ENCODE data around the gene PHF11. TPM values are rescaled to one million over a fixed set of nuclear protein-coding genes. Genes with fewer than 3 reads are reported as not detected.
"Not testable (repeated sequence)": the region's sequence is repeated elsewhere in the genome, so short reads cannot be mapped to it uniquely, and the experiment has no call there.

Gene PHF11
- total RNA-seq, 1 experiment from 2014 or later, result 21.5 TPM

DNA sequence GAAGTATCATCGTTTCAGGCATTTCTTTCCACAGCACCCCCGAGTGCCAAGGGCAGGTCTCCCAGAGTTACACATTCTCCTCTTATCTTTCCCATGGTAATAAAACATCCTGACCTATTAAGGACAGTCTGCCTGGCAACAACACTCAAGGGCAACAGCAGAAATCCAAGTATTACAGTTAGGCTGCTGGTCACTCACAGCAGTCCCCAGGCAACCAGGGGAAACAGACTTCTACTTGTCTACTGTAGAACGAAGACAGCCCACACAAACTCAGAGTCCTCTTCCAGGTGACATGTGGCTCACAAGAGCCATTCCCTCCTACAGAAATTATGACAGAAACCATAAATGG, 65.3 kb downstream of the PHF11 start:
- Histone ChIP-seq H3K27me3 (no peaks in the 10 kb centered on the region), H3K4me3 (no peak overlapping the region), H3K36me3 (peaks cover 10% of the 10 kb centered on the region), H3K9me3 (no peaks in the 10 kb centered on the region)
- DNase-seq, result no peak

DNA sequence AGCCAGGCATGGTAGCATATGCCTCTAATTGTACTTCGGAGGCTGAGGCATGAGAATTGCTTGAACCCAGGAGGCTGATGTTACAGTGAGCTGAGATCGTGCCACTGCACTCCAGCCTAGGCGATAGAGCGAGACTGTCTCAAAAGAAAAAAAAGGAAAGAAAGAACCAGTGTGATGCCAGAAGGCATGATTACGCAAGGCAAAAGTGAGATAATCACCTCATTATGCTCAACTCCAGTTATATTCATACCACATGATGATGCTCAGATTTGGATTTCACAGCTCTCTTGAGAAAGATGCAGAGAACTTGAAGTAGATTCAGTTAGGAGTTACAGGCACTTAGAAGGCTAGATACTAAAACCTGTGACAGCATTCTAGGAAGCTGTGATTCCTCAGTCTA, 67.8 kb downstream of the PHF11 start:
- no peak for DNase-seq
- Histone ChIP-seq H3K36me3 (peaks cover 18% of the 10 kb centered on the region), H3K9me3 (no peaks in the 10 kb centered on the region), H3K4me3 (no peak overlapping the region), H3K27me3 (no peaks in the 10 kb centered on the region)

DNA sequence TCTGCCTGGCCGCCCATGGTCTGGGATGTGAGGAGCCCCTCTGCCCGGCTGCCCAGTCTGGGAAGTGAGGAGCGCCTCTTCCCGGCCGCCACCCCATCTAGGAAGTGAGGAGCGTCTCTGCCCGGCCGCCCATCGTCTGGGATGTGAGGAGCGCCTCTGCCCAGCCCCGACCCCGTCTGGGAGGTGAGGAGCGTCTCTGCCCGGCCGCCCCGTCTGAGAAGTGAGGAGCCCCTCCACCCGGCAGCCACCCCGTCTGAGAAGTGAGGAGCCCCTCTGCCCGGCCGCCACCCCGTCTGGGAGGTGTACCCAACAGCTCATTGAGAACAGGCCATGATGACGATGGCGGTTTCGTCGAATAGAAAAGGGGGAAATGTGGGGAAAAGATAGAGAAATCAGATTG, 69.7 kb downstream of the PHF11 start:
- H3K27me3 ChIP-seq, H3K9me3 ChIP-seq, DNase-seq, H3K4me3 ChIP-seq: not testable (repeated sequence)
- peaks cover 11% of the 10 kb centered on the region for H3K36me3 ChIP-seq

DNA sequence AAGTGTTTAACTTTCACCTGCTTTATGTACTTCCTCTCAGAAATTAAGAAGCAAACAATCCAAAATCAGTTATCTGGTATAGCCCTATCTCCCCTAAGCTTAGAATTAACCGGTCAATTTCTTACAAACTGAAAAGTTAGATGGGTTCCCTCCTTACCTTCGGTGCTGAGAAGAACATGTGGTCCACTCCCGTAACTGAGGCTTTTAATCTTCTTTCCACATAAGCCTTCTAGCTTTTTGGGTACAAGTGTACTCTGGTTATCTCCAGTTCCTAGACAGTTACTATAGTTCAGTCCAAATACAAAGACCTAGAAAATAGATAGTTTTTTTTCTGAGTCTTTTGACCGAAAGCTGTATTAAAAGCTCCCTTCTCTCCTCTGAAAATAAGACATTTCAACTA, 70.7 kb downstream of the PHF11 start:
- peaks cover 8% of the 10 kb centered on the region for H3K36me3 ChIP-seq
- no peaks in the 10 kb centered on the region for H3K9me3 ChIP-seq
- H3K27me3 ChIP-seq, result no peaks in the 10 kb centered on the region
- DNase-seq, result no peak
- H3K4me3 ChIP-seq, result no peak overlapping the region

DNA sequence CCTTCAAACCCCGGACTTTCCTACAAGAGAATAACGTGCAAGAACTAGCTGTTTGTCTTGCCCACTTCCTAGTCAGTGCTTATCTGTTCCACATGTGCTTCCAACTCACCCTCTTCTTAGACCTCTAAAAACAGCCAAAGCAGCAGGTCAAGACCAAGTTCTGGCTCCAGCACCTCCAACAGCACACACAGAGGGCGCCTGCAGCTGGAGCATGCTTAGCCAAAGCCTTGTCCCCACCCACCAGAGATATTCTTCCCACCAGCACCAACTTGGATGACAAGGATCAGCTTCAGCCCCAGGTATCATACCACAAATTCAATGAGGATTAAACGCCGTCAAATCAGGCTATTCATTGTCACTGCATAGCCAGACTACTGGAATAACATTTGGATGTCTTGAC, 71.7 kb downstream of the PHF11 start:
- Histone ChIP-seq H3K4me3 (no peak overlapping the region), H3K9me3 (no peaks in the 10 kb centered on the region), H3K36me3 (peaks cover 8% of the 10 kb centered on the region), H3K27me3 (no peaks in the 10 kb centered on the region)
- no peak for DNase-seq

DNA sequence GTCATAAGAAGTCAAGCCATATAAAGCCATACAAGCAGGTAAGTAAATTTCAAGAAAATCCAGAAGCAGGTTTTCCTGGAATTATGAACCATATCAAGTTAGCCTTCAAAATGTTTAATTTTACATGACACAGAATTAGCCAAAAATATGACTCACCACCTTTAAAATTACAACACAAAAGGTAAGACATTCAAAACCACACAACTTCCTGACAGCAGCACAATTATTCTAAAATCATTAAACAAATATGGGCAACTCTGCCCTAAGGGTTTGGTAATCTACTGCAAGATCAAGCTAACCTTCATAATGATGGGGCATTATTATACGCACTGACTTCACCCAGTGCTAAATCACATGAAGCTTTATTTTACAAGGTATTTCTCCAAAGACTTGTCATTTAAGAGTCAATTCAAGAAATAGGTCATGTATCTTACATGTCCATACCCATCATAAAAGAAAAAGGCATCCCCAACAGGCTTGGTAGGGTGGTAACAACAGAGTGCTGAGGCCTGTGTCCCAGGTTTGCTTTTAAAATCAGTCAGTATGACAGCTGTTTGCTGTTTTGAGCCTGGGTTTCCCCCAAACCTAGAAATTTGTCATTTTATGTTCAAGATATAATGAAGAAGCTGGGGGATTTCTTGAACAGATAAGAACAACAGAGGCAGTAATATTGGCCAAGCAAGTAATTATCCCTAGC, 74.4 kb downstream of the PHF11 start:
- Histone ChIP-seq H3K4me3 (no peak overlapping the region), H3K9me3 (no peaks in the 10 kb centered on the region), H3K36me3 (peaks cover 8% of the 10 kb centered on the region), H3K27me3 (no peaks in the 10 kb centered on the region)
- DNase-seq, result no peak

DNA sequence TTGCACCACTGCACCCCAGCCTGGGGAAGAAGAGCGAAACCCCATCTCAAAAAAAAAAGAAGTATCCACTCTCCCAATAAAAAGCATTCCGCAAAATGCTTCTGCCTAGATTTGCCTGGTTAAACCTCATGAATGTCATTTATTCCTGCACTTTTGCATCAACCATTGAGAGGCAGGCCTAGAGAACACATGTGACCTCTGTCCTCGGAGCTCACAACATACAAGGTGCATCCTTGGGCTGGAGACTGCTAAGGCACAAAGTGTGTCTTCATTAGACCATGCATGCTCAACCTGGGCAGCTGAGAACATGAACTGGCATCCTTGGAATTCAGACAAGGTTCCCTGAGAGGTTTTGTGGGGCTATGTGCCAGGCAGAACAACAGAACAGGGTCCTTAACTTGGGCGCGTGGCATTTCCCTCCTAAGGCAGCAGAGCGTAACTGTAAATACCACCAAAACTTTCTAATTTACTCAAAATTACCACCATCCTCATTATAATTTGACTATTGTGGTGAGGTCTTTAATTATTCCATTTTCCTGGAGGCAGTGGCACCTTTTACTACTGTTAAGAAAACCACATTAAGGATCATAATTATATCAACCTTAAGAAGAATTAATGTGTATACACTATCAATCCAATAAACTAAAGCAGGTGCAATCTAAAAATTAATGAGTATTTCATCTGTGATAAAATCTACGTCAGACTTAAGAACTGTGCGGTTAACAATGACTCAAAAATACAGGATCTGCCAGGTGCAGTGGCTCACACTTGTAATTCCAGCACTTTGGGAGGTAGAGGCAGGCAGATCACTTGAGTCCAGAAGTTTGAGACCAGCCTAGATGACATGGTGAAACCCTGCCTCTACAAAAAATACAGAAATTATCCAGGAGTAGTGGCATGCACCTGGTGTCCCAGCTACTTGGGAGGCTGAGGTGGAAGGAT, 75.8 kb downstream of the PHF11 start:
- Histone ChIP-seq H3K36me3 (peaks cover 4% of the 10 kb centered on the region), H3K4me3 (no peak overlapping the region), H3K27me3 (no peaks in the 10 kb centered on the region), H3K9me3 (no peaks in the 10 kb centered on the region)
- no peak for DNase-seq

Other genes starting within 250 kb of the PHF11 start
- 0.39 and 6.1 TPM in 2 replicates for gene CDADC1, start 248.0 kb upstream of the PHF11 start, total RNA-seq (2014; rRNA removed; shearing (Covaris generic); ENCODE audit: low replicate concordance)
- gene CAB39L, start 51.9 kb upstream of the PHF11 start, total RNA-seq (2014; rRNA removed; shearing (Covaris generic); ENCODE audit: low replicate concordance), result 5.4 and 11.6 TPM in 2 replicates
- 1.6 and 4.9 TPM in 2 replicates for gene SETDB2, start 51.7 kb upstream of the PHF11 start, total RNA-seq (2014; rRNA removed; shearing (Covaris generic); ENCODE audit: low replicate concordance)
- 3.6 and 4.3 TPM in 2 replicates for gene RCBTB1, start 89.6 kb downstream of the PHF11 start, total RNA-seq (2014; rRNA removed; shearing (Covaris generic); ENCODE audit: low replicate concordance)
- gene ARL11, start 132.6 kb downstream of the PHF11 start, total RNA-seq (2014; rRNA removed; shearing (Covaris generic); ENCODE audit: low replicate concordance), result not detected in 2 replicates
- gene EBPL, start 195.5 kb downstream of the PHF11 start, total RNA-seq (2014; rRNA removed; shearing (Covaris generic); ENCODE audit: low replicate concordance), result 231 and 270 TPM in 2 replicates

Measured in MG63 (cell line).